CD4-positive, alpha-beta T cell (primary cell): ENCODE results near the gene NYAP2. TPM values are rescaled to one million over a fixed set of nuclear protein-coding genes. Genes with fewer than 3 reads are reported as not detected.

Source experiments
- ATAC-seq: fragments of 200-7000 bp; cut with Tn5 transposase; one replicate; pipeline ENCODE4 v1.10.0; 2022; ENCODE audit warnings: mild to moderate bottlenecking; ENCODE audit not compliant: poor library complexity
- CTCF ChIA-PET: fragments of 350-600 bp; sonication (Branson Sonifier 250); formaldehyde crosslinking; loops from one replicate; lab custom pipeline; 2021; ENCODE audit warnings: antibody characterized with exemption, inconsistent platforms; lab: Charles Lee
- POLR2A ChIA-PET: fragments of 350-600 bp; sonication (Branson Sonifier 250); formaldehyde crosslinking; loops from one replicate; lab custom pipeline; 2021; ENCODE audit warnings: antibody characterized with exemption, inconsistent platforms; lab: Charles Lee
- DNase-seq, 14 experiments: peaks; one replicate each; pipeline ENCODE4 v3.0.0-alpha.2; 2013 to 2020; ENCODE audit warnings: mixed read lengths in 2 of 14
- H3K27ac ChIP-seq, 2 donors: one replicate each; pipeline versions ENCODE4 v1.5.1 to v1.7.0; 2013; ENCODE audit warnings: low read length in 2 of 2, low read depth in 1 of 2, mild to moderate bottlenecking in 1 of 2
- H3K27me3 ChIP-seq, 2 experiments: 1 replicate in 1 of 2; 2 replicates in 1 of 2; pipeline versions ENCODE4 v1.6.1 to v1.7.0; 2013; ENCODE audit warnings: low read length in 2 of 2, control low read depth in 1 of 2, mild to moderate bottlenecking in 1 of 2, moderate library complexity in 1 of 2; ENCODE audit not compliant: insufficient read depth in 2 of 2, control insufficient read depth in 1 of 2
- H3K36me3 ChIP-seq: one replicate; pipeline ENCODE4 v1.6.1; 2013; ENCODE audit warnings: low read length, control low read depth; ENCODE audit not compliant: insufficient read depth
- H3K4me1 ChIP-seq: one replicate; pipeline ENCODE4 v1.6.1; 2013; ENCODE audit warnings: low read length, control low read depth; ENCODE audit not compliant: insufficient read depth
- H3K4me3 ChIP-seq: one replicate; pipeline ENCODE4 v1.5.1; 2013; ENCODE audit warnings: mild to moderate bottlenecking, low read length, moderate library complexity
- H3K9me3 ChIP-seq, 2 experiments: 1 replicate in 1 of 2; 2 replicates in 1 of 2; pipeline versions ENCODE4 v1.6.1 to v1.7.0; 2013; ENCODE audit warnings: low read length in 2 of 2, mild to moderate bottlenecking in 2 of 2, control low read depth in 1 of 2, moderate library complexity in 1 of 2; ENCODE audit not compliant: control insufficient read depth in 1 of 2, insufficient read depth in 1 of 2
- H3K27ac Mint-ChIP-seq: one replicate; pipeline ENCODE4 v1.8.0; 2020; ENCODE audit warnings: mixed read lengths
- H3K27me3 Mint-ChIP-seq: one replicate; pipeline ENCODE4 v1.8.0; 2021; ENCODE audit warnings: mixed read lengths
- H3K36me3 Mint-ChIP-seq: one replicate; pipeline ENCODE4 v1.8.0; 2021; ENCODE audit warnings: low read depth, mixed read lengths
- H3K4me1 Mint-ChIP-seq: one replicate; pipeline ENCODE4 v1.8.0; 2021; ENCODE audit warnings: low read depth, mixed read lengths
- H3K4me3 Mint-ChIP-seq: one replicate; pipeline ENCODE4 v1.8.0; 2020; ENCODE audit warnings: mild to moderate bottlenecking, mixed read lengths
- H3K9me3 Mint-ChIP-seq: one replicate; pipeline ENCODE4 v1.8.0; 2020; ENCODE audit warnings: mixed read lengths
- CTCF ChIP-seq: fragments of 200-600 bp; IDR thresholded peaks from one replicate; pipeline ENCODE4 v1.8.0; 2022; ENCODE audit warnings: antibody characterized with exemption, mild to moderate bottlenecking
- intact Hi-C, 2 experiments: fragments of 100-400 bp; cut with DNase I in 1 of 2; cut with micrococcal nuclease in 1 of 2; formaldehyde crosslinking; loops; one replicate each; pipeline versions ENCODE4 v1.15.1 to v1.9.0; 2023 to 2025; cut with DNase I, micrococcal nuclease
- total RNA-seq, 174 experiments: library from RNA in 2 of 174; stranded (reverse) in 2 of 174; gene quantifications; one replicate each; pipeline ENCODE4 v1.2.3 and lab custom pipeline; 2021 to 2026

Gene NYAP2
- total RNA-seq, 2 experiments from 2014 or later: not detected

GRCh38 chr2:225464346-225465025, 65.0 kb downstream of the NYAP2 start:
- DNase-seq (peak in 4 of 14 experiments; percentile 13 to 60 (median 47)), ATAC-seq (peak; percentile 59)
- H3K4me1 Mint-ChIP-seq: peaks cover 25% of the 10 kb centered on the region
- ChIA-PET POLR2A (no interaction called here), CTCF (interaction anchor here (0.6 kb wide), 1 partner anchor 28 kb away, joined by 3 read pairs; no protein-coding TSS in a partner anchor)
- Histone ChIP-seq H3K9me3 (no peaks in the 10 kb centered on the region), H3K4me3 (peak overlapping the region; percentile 54), H3K36me3 (no peaks in the 10 kb centered on the region), H3K27me3 (no peaks in the 10 kb centered on the region), H3K27ac (no peak overlapping the region), H3K4me1 (peaks cover 8% of the 10 kb centered on the region)
- no peaks in the 10 kb centered on the region for H3K9me3 Mint-ChIP-seq
- no peaks in the 10 kb centered on the region for H3K27me3 Mint-ChIP-seq
- peak overlapping the region; percentile 86 for H3K4me3 Mint-ChIP-seq
- TF ChIP-seq CTCF: no peak
- intact Hi-C loops: no loop called here
- H3K36me3 Mint-ChIP-seq: no peaks in the 10 kb centered on the region
- H3K27ac Mint-ChIP-seq: peak overlapping the region; percentile 65

DNA sequence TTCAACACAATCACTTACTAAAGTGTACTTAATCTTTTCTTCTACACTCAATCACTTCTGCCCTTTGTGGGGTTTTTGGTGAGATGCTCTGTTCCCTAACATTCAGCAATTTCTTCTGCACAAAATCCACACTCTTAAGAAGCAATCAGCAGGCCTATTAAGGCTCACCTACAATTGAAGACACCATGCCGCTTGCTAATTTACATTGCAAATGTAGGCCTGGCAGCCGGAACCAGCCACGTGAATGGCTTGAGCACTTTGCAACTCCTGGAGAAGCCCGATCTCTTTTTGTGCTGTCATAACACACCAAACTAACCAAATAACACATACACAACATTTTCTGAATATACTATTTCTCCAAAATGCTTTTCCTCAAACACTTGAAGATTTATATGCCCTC, 66.3 kb downstream of the NYAP2 start:
- POLR2A ChIA-PET: no interaction called here
- no peaks in the 10 kb centered on the region for H3K9me3 ChIP-seq
- Mint-ChIP-seq H3K4me1 (peaks cover 25% of the 10 kb centered on the region), H3K27me3 (no peaks in the 10 kb centered on the region), H3K4me3 (peak overlapping the region; percentile 1), H3K36me3 (no peaks in the 10 kb centered on the region), H3K9me3 (no peaks in the 10 kb centered on the region), H3K27ac (no peak overlapping the region)
- H3K36me3 ChIP-seq: no peaks in the 10 kb centered on the region
- no peak overlapping the region for H3K27ac ChIP-seq
- no peak for ATAC-seq
- TF ChIP-seq CTCF: no peak
- CTCF ChIA-PET: no interaction called here
- intact Hi-C loops: no loop called here
- peaks cover 8% of the 10 kb centered on the region for H3K4me1 ChIP-seq
- no peak for DNase-seq
- H3K4me3 ChIP-seq: no peak overlapping the region
- H3K27me3 ChIP-seq: no peaks in the 10 kb centered on the region

DNA sequence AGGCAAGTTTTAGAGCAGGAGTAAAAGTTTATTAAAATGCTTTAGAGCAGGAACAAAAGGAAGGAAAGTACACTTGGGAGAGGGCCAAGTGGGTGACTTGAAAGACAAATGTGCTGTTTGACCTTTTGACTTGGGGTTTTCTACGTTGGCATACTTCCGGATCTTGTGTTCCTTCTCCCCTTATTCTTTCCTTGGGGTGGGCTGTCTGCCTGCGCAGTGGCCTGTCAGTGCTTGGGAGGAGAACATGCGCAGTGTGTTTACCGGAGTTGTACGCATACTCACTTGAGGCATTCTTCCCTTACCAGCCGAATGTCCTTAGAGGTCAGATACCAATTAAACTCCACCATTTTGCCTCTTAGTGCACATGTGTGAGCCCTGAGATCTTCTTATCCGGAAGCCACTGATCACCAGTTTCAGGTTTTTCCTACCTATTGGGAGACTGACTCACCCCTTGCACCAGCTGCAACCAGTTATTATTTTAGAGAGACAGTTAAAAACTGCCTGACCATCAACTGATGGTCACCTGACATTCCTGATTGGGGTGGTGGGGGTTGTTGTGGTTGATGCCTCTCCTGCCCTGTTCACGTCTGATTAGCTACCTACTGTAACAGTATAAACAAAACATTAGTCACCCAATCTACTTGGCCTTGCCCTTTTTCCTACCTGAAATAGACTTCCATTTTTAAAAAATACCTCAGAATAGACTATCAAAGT, 67.5 kb downstream of the NYAP2 start:
- H3K9me3 ChIP-seq: no peaks in the 10 kb centered on the region
- Mint-ChIP-seq H3K9me3 (no peaks in the 10 kb centered on the region), H3K27me3 (no peaks in the 10 kb centered on the region), H3K27ac (no peak overlapping the region), H3K4me3 (no peak overlapping the region), H3K4me1 (peaks cover 25% of the 10 kb centered on the region), H3K36me3 (no peaks in the 10 kb centered on the region)
- no peak for ATAC-seq
- no peak overlapping the region for H3K4me3 ChIP-seq
- no peaks in the 10 kb centered on the region for H3K27me3 ChIP-seq
- no peak for DNase-seq
- intact Hi-C loops: no loop called here
- POLR2A ChIA-PET: no interaction called here
- H3K4me1 ChIP-seq: peaks cover 8% of the 10 kb centered on the region
- no peak overlapping the region for H3K27ac ChIP-seq
- CTCF ChIA-PET: no interaction called here
- no peak for TF ChIP-seq CTCF
- no peaks in the 10 kb centered on the region for H3K36me3 ChIP-seq
